C4-2B (cell line): ENCODE results near the gene ZNF79.

Experiments used
- CTCF ChIP-seq: fragments of 450-650 bp; conservative IDR thresholded peaks from 2 replicates; pipeline ENCODE4 v1.5.1; 2017; ENCODE audit warnings: mild to moderate bottlenecking
- ZFX ChIP-seq: fragments of 450-650 bp; IDR thresholded peaks from 2 replicates; pipeline ENCODE4 v1.6.1; 2017

DNA sequence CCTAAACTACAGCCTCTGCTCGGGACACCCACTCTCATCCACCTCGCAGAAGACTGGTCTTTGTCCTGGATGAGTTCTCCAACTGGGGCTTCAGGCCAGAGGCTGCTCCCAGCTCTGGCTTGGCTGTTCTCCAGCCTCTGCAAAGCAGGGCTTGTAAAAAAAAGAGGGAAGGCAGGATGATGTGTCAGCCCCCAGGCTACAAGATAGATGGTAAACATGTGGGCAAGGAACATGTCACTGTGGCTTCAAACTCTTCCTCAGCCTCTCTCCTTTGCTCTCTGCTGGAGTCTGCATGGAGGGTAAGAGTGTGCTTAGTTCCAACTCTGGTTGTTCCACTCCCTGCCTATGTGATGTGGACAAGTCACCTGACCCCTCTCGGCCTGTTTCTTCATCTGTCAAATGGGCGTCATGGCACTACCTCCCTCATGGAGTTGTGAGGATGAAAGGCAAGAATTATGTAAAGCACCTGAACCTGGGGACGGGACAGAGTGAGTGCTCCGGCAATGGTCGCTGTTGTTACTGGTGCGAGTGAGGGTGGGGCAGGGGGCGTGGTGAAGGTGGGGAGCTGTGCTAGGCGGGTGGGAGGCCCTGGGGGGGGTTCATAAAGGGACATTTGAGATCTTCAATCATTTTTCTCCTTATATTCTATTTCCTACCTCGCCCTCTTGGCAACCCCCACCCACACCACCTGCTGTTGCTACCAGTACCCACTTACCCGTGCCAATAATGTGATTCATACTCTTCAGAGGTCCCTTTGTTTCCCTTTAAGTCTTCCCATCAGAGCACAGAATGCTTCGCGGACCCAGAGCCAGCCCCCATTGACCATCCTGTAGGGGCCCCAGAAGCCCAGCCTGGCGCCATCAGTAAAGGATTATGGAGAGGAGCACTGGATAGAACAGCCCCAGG lies 6.8 kb upstream of the ZNF79 start:
- TF ChIP-seq CTCF (no peak), ZFX (no peak)
